Measurements from ENCODE around the gene LAMC2.
"Not testable (repeated sequence)": the region's sequence is repeated elsewhere in the genome, so short reads cannot be mapped to it uniquely, and the experiment has no call there.

LAMC2 gene

GRCh38 chr1:183185941-183186490 is at the start of gene LAMC2:
TSS of gene LAMC2 (plus strand) at chr1:183186264. CDS start at chr1:183186353, 89 bp downstream.
- DNase-seq: no peak
- H3K27ac Mint-ChIP-seq: no peak within 1 kb of the TSS
- H3K27me3 Mint-ChIP-seq: peaks cover 44% of the 10 kb centered on the region
- peak within 1 kb of the TSS; percentile 24 for H3K4me3 Mint-ChIP-seq
- no peaks in the 10 kb centered on the region for H3K9me3 Mint-ChIP-seq
- peaks cover 6% of the 10 kb centered on the region for H3K4me1 Mint-ChIP-seq (ENCODE audit: low read depth)
- no peaks in the 10 kb centered on the region for H3K36me3 Mint-ChIP-seq (ENCODE audit: low read depth)

- H3K36me3 Mint-ChIP-seq (ENCODE audit: low read depth): no peaks in the 10 kb centered on the region
- no peak for DNase-seq
- H3K27ac Mint-ChIP-seq: no peak overlapping the region
- H3K9me3 Mint-ChIP-seq: no peaks in the 10 kb centered on the region
- no peaks in the 10 kb centered on the region for H3K4me1 Mint-ChIP-seq (ENCODE audit: low read depth)
- H3K4me3 Mint-ChIP-seq: no peak overlapping the region
- no peaks in the 10 kb centered on the region for H3K27me3 Mint-ChIP-seq
Observed at GRCh38 chr1:183137782-183138181, 48.3 kb upstream of the LAMC2 start.

GRCh38 chr1:183138301-183138700 is 47.8 kb upstream of the LAMC2 start:
- H3K4me3 Mint-ChIP-seq: no peak overlapping the region
- no peak for DNase-seq
- no peaks in the 10 kb centered on the region for H3K36me3 Mint-ChIP-seq (ENCODE audit: low read depth)
- H3K27me3 Mint-ChIP-seq: no peaks in the 10 kb centered on the region
- no peaks in the 10 kb centered on the region for H3K4me1 Mint-ChIP-seq (ENCODE audit: low read depth)
- no peaks in the 10 kb centered on the region for H3K9me3 Mint-ChIP-seq
- no peak overlapping the region for H3K27ac Mint-ChIP-seq

- Mint-ChIP-seq H3K27ac (no peak overlapping the region), H3K27me3 (no peaks in the 10 kb centered on the region)
- DNase-seq: no peak
Observed at GRCh38 chr1:183139281-183139942, 46.7 kb upstream of the LAMC2 start.

GRCh38 chr1:183140633-183141032 is 45.4 kb upstream of the LAMC2 start:
- no peak overlapping the region for H3K27ac Mint-ChIP-seq
- no peaks in the 10 kb centered on the region for H3K27me3 Mint-ChIP-seq
- no peak overlapping the region for H3K4me3 Mint-ChIP-seq
- DNase-seq: no peak
- H3K4me1 Mint-ChIP-seq (ENCODE audit: low read depth): no peaks in the 10 kb centered on the region
- no peaks in the 10 kb centered on the region for H3K9me3 Mint-ChIP-seq
- no peaks in the 10 kb centered on the region for H3K36me3 Mint-ChIP-seq (ENCODE audit: low read depth)

More at GRCh38 chr1:183139281-183139942, 46.7 kb upstream of the LAMC2 start:
- Mint-ChIP-seq H3K9me3 (no peaks in the 10 kb centered on the region), H3K4me1 (ENCODE audit: low read depth) (no peaks in the 10 kb centered on the region), H3K4me3 (no peak overlapping the region), H3K36me3 (ENCODE audit: low read depth) (no peaks in the 10 kb centered on the region)

GRCh38 chr1:183142171-183142570 is 43.9 kb upstream of the LAMC2 start:
- H3K4me1 Mint-ChIP-seq (ENCODE audit: low read depth): no peaks in the 10 kb centered on the region
- H3K27ac Mint-ChIP-seq: no peak overlapping the region
- no peaks in the 10 kb centered on the region for H3K27me3 Mint-ChIP-seq
- no peaks in the 10 kb centered on the region for H3K9me3 Mint-ChIP-seq
- no peaks in the 10 kb centered on the region for H3K36me3 Mint-ChIP-seq (ENCODE audit: low read depth)
- no peak overlapping the region for H3K4me3 Mint-ChIP-seq
- no peak for DNase-seq

GRCh38 chr1:183143576-183144315 is 42.3 kb upstream of the LAMC2 start:
- Mint-ChIP-seq H3K27me3 (no peaks in the 10 kb centered on the region), H3K4me3 (no peak overlapping the region), H3K27ac (no peak overlapping the region), H3K36me3 (ENCODE audit: low read depth) (no peaks in the 10 kb centered on the region), H3K4me1 (ENCODE audit: low read depth) (no peaks in the 10 kb centered on the region), H3K9me3 (no peaks in the 10 kb centered on the region)
- DNase-seq: no peak

GRCh38 chr1:183144752-183145151 is 41.3 kb upstream of the LAMC2 start:
- Mint-ChIP-seq H3K36me3 (ENCODE audit: low read depth) (no peaks in the 10 kb centered on the region), H3K4me1 (ENCODE audit: low read depth) (no peaks in the 10 kb centered on the region), H3K27ac (no peak overlapping the region), H3K4me3 (no peak overlapping the region), H3K9me3 (no peaks in the 10 kb centered on the region), H3K27me3 (no peaks in the 10 kb centered on the region)
- no peak for DNase-seq

- H3K4me1 Mint-ChIP-seq (ENCODE audit: low read depth): no peaks in the 10 kb centered on the region
- no peak overlapping the region for H3K27ac Mint-ChIP-seq
- no peak for DNase-seq
- H3K9me3 Mint-ChIP-seq: no peaks in the 10 kb centered on the region
- no peaks in the 10 kb centered on the region for H3K36me3 Mint-ChIP-seq (ENCODE audit: low read depth)
- H3K27me3 Mint-ChIP-seq: peaks cover 2% of the 10 kb centered on the region
- H3K4me3 Mint-ChIP-seq: no peak overlapping the region
Observed at GRCh38 chr1:183147735-183148134, 38.3 kb upstream of the LAMC2 start.

- no peaks in the 10 kb centered on the region for H3K4me1 Mint-ChIP-seq (ENCODE audit: low read depth)
- H3K27ac Mint-ChIP-seq: no peak overlapping the region
- DNase-seq: no peak
- H3K36me3 Mint-ChIP-seq (ENCODE audit: low read depth): no peaks in the 10 kb centered on the region
- no peak overlapping the region for H3K4me3 Mint-ChIP-seq
- peaks cover 5% of the 10 kb centered on the region for H3K27me3 Mint-ChIP-seq
- no peaks in the 10 kb centered on the region for H3K9me3 Mint-ChIP-seq
Observed at GRCh38 chr1:183148599-183148998, 37.5 kb upstream of the LAMC2 start.

GRCh38 chr1:183149273-183149672 is 36.8 kb upstream of the LAMC2 start:
- Mint-ChIP-seq H3K36me3 (ENCODE audit: low read depth) (no peaks in the 10 kb centered on the region), H3K9me3 (no peaks in the 10 kb centered on the region), H3K4me3 (no peak overlapping the region), H3K27me3 (peaks cover 5% of the 10 kb centered on the region), H3K4me1 (ENCODE audit: low read depth) (no peaks in the 10 kb centered on the region), H3K27ac (no peak overlapping the region)
- no peak for DNase-seq

GRCh38 chr1:183150032-183150431 is 36.0 kb upstream of the LAMC2 start:
- H3K36me3 Mint-ChIP-seq (ENCODE audit: low read depth); DNase-seq; H3K9me3 Mint-ChIP-seq; H3K27me3 Mint-ChIP-seq; H3K4me3 Mint-ChIP-seq; H3K4me1 Mint-ChIP-seq (ENCODE audit: low read depth); H3K27ac Mint-ChIP-seq: not testable (repeated sequence)

GRCh38 chr1:183150445-183150844 is 35.6 kb upstream of the LAMC2 start:
- H3K9me3 Mint-ChIP-seq: no peaks in the 10 kb centered on the region

GRCh38 chr1:183152180-183152579 is 33.9 kb upstream of the LAMC2 start:
- Mint-ChIP-seq H3K4me1 (ENCODE audit: low read depth) (no peaks in the 10 kb centered on the region), H3K27ac (no peak overlapping the region), H3K9me3 (no peaks in the 10 kb centered on the region), H3K27me3 (peaks cover 8% of the 10 kb centered on the region), H3K4me3 (no peak overlapping the region), H3K36me3 (ENCODE audit: low read depth) (no peaks in the 10 kb centered on the region)
- DNase-seq: no peak

More at GRCh38 chr1:183150445-183150844, 35.6 kb upstream of the LAMC2 start:
- Mint-ChIP-seq H3K27me3 (peaks cover 5% of the 10 kb centered on the region), H3K4me3 (no peak overlapping the region), H3K4me1 (ENCODE audit: low read depth) (no peaks in the 10 kb centered on the region), H3K36me3 (ENCODE audit: low read depth) (no peaks in the 10 kb centered on the region), H3K27ac (no peak overlapping the region)
- no peak for DNase-seq

GRCh38 chr1:183155939-183156338 is 30.1 kb upstream of the LAMC2 start:
- DNase-seq: no peak
- Mint-ChIP-seq H3K4me1 (ENCODE audit: low read depth) (no peaks in the 10 kb centered on the region), H3K27ac (no peak overlapping the region), H3K36me3 (ENCODE audit: low read depth) (no peaks in the 10 kb centered on the region), H3K4me3 (no peak overlapping the region), H3K27me3 (peaks cover 10% of the 10 kb centered on the region), H3K9me3 (no peaks in the 10 kb centered on the region)
